SK-N-SH (cell line): ENCODE measurements around the gene STK39. TPM values are rescaled to one million over a fixed set of nuclear protein-coding genes. Genes with fewer than 3 reads are reported as not detected.

Source experiments
- CTCF ChIA-PET: fragments of 300-600, 350-600 bp; formaldehyde crosslinking; extraction: SDS; loops from one replicate; lab custom pipeline; 2021; lab: Yijun Ruan, JAX
- POLR2A ChIA-PET: fragments of 350-600 bp; sonication (Branson Sonifier 250); formaldehyde crosslinking; extraction: SDS; loops from one replicate; lab custom pipeline; 2020; ENCODE audit warnings: antibody characterized with exemption, inconsistent platforms; lab: Yijun Ruan, JAX
- DNase-seq: peaks from one replicate; pipeline ENCODE4 v3.0.0; 2012
- H2AFZ ChIP-seq: fragments of 200-600 bp; sonication (generic); 2 replicates; pipeline ENCODE4 v1.8.1; 2016; ENCODE audit warnings: antibody characterized with exemption, mild to moderate bottlenecking, low read depth
- H3F3A ChIP-seq: fragments of 200-600 bp; sonication (generic); replicated peaks from 2 replicates; pipeline ENCODE3; 2016; ENCODE audit warnings: antibody characterized with exemption, mild to moderate bottlenecking; ENCODE audit not compliant: insufficient read depth
- H3K27ac ChIP-seq, 2 experiments: fragments of 200-500 bp in 1 of 2; fragments of 200-600 bp in 1 of 2; sonication (Bioruptor generic) in 1 of 2; sonication (generic), shearing (Covaris generic) in 1 of 2; 2 replicates each; pipeline versions ENCODE4 v1.5.1 to v1.6.1; 2014 to 2016; ENCODE audit warnings: low read depth in 2 of 2, inconsistent platforms in 1 of 2, low read length in 1 of 2, mild to moderate bottlenecking in 1 of 2, mixed read lengths in 1 of 2
- H3K27me3 ChIP-seq: fragments of 200-600 bp; sonication (generic), shearing (Covaris generic); 2 replicates; pipeline ENCODE4 v1.6.1; 2016; ENCODE audit warnings: mixed run types; ENCODE audit not compliant: insufficient read depth
- H3K36me3 ChIP-seq, 2 experiments: fragments of 200-500 bp in 1 of 2; fragments of 200-600 bp in 1 of 2; sonication (Bioruptor generic) in 1 of 2; sonication (generic) in 1 of 2; replicated peaks in 1 of 2; 2 replicates each; pipeline versions ENCODE3 to v1.5.1; 2014 to 2016; ENCODE audit warnings: low read length in 1 of 2, mild to moderate bottlenecking in 1 of 2; ENCODE audit not compliant: insufficient read depth in 2 of 2, control insufficient read depth in 1 of 2
- H3K4me1 ChIP-seq, 2 experiments: fragments of 200-500 bp in 1 of 2; fragments of 200-600 bp in 1 of 2; sonication (Bioruptor generic) in 1 of 2; sonication (generic), shearing (Covaris generic) in 1 of 2; 2 replicates each; pipeline versions ENCODE4 v1.5.1 to v1.6.1; 2014 to 2016; ENCODE audit warnings: low read depth in 1 of 2, low read length in 1 of 2, mixed run types in 1 of 2; ENCODE audit not compliant: insufficient read depth in 2 of 2, control insufficient read depth in 1 of 2
- H3K4me2 ChIP-seq: fragments of 200-600 bp; sonication (generic), shearing (Covaris generic); 2 replicates; pipeline ENCODE4 v1.6.1; 2017; ENCODE audit warnings: mixed run types
- H3K4me3 ChIP-seq, 2 experiments: fragments of 200-500 bp in 1 of 2; fragments of 200-600 bp in 1 of 2; sonication (Bioruptor generic) in 1 of 2; sonication (generic), shearing (Covaris generic) in 1 of 2; 2 replicates each; pipeline versions ENCODE4 v1.5.1 to v1.8.1; 2014 to 2016; ENCODE audit warnings: low read depth in 2 of 2, inconsistent platforms in 1 of 2, low read length in 1 of 2, mild to moderate bottlenecking in 1 of 2, mixed read lengths in 1 of 2, moderate library complexity in 1 of 2
- H3K79me2 ChIP-seq: fragments of 200-600 bp; sonication (generic); 2 replicates; pipeline ENCODE4 v1.8.1; 2017; ENCODE audit warnings: mild to moderate bottlenecking; ENCODE audit not compliant: insufficient read depth
- H3K9ac ChIP-seq: fragments of 200-600 bp; sonication (generic); 2 replicates; pipeline ENCODE4 v1.6.1; 2017; ENCODE audit warnings: mixed run types
- H3K9me2 ChIP-seq: fragments of 200-600 bp; sonication (generic); 2 replicates; pipeline ENCODE4 v1.6.1; 2017; ENCODE audit warnings: mixed run types
- H3K9me3 ChIP-seq: fragments of 200-600 bp; sonication (generic); 2 replicates; pipeline ENCODE4 v1.6.1; 2017; ENCODE audit warnings: mixed run types, mild to moderate bottlenecking, moderate library complexity
- H4K20me1 ChIP-seq: fragments of 200-600 bp; sonication (generic); 2 replicates; pipeline ENCODE4 v1.6.1; 2017; ENCODE audit warnings: mild to moderate bottlenecking, mixed run types; ENCODE audit not compliant: insufficient read depth
- ELF1 ChIP-seq: IDR thresholded peaks from 2 replicates; pipeline ENCODE4 v1.4.0; 2012
- EP300 ChIP-seq, 2 experiments: IDR thresholded peaks; 2 replicates each; pipeline versions ENCODE4 v1.4.0 to v1.6.1; 2012; ENCODE audit warnings: borderline replicate concordance in 1 of 2, low read depth in 1 of 2, low read length in 1 of 2
- EZH2phosphoT487 ChIP-seq: fragments of 200-600 bp; sonication (generic); IDR thresholded peaks from 2 replicates; pipeline ENCODE4 v1.6.1; 2017; ENCODE audit warnings: low read depth, mixed run types, mild to moderate bottlenecking, antibody characterized with exemption, moderate library complexity, borderline replicate concordance
- FOSL2 ChIP-seq: IDR thresholded peaks from 2 replicates; pipeline ENCODE4 v1.4.0; 2012; ENCODE audit warnings: low read depth, mild to moderate bottlenecking, moderate library complexity, borderline replicate concordance
- GABPA ChIP-seq: IDR thresholded peaks from 2 replicates; pipeline ENCODE4 v1.4.0; 2012; ENCODE audit warnings: low read depth, mild to moderate bottlenecking
- JUND ChIP-seq: IDR thresholded peaks from 2 replicates; pipeline ENCODE4 v1.4.0; 2012
- NRF1 ChIP-seq: IDR thresholded peaks from 2 replicates; pipeline ENCODE4 v1.6.1; 2012; ENCODE audit warnings: low read depth, mild to moderate bottlenecking, low read length
- POLR2AphosphoS5 ChIP-seq: IDR thresholded peaks from 2 replicates; pipeline ENCODE4 v1.6.1; 2012; ENCODE audit warnings: low read depth, low read length
- RAD21 ChIP-seq: IDR thresholded peaks from 2 replicates; pipeline ENCODE4 v1.6.1; 2012; ENCODE audit warnings: mild to moderate bottlenecking, low read length
- RFX5 ChIP-seq: IDR thresholded peaks from 2 replicates; pipeline ENCODE4 v1.6.1; 2012; ENCODE audit warnings: mild to moderate bottlenecking, improper control_type of control experiment, low read length
- SIN3A ChIP-seq: IDR thresholded peaks from 2 replicates; pipeline ENCODE4 v1.6.1; 2012; ENCODE audit warnings: low read depth, mild to moderate bottlenecking, low read length, moderate library complexity, borderline replicate concordance
- TAF1 ChIP-seq: IDR thresholded peaks from 2 replicates; pipeline ENCODE4 v1.6.1; 2012; ENCODE audit warnings: low read depth, mild to moderate bottlenecking, low read length, moderate library complexity, borderline replicate concordance
- TCF12 ChIP-seq: IDR thresholded peaks from 2 replicates; pipeline ENCODE4 v1.4.0; 2012
- WGBS: methylation state at CpG from one replicate; pipeline ENCODE4 v1.1.6; 2017; ENCODE audit warnings: low lambda C conversion rate; 5-methylcytosine and 5-hydroxymethylcytosine counted together
- polyA plus RNA-seq, 3 experiments: library from polyadenylated mRNA; depleted of rRNA; stranded (reverse); fragments of >200 nt; gene quantifications; 2 replicates each; pipeline ENCODE4 v1.2.3, GENCODE V29; 2012
- TF ChIP-seq, protein P1 (sequence below): IDR thresholded peaks from 2 replicates; pipeline ENCODE4 v1.4.0; 2012; ENCODE audit warnings: low read depth, borderline replicate concordance
- TF ChIP-seq, protein P2 (sequence below): IDR thresholded peaks from 2 replicates; pipeline ENCODE4 v1.4.0; 2012; ENCODE audit warnings: low read depth
- TF ChIP-seq, protein P3 (sequence below): IDR thresholded peaks from 2 replicates; pipeline ENCODE4 v1.6.1; 2012; ENCODE audit warnings: mild to moderate bottlenecking, low read depth, low read length, moderate library complexity
- TF ChIP-seq, protein P4 (sequence below): IDR thresholded peaks from 2 replicates; pipeline ENCODE4 v1.4.0; 2012; ENCODE audit warnings: low read depth, borderline replicate concordance

Gene STK39
- polyA plus RNA-seq, 1 of the 3 experiments (the other 2 are of a cell fraction): 9.6 TPM

DNA sequence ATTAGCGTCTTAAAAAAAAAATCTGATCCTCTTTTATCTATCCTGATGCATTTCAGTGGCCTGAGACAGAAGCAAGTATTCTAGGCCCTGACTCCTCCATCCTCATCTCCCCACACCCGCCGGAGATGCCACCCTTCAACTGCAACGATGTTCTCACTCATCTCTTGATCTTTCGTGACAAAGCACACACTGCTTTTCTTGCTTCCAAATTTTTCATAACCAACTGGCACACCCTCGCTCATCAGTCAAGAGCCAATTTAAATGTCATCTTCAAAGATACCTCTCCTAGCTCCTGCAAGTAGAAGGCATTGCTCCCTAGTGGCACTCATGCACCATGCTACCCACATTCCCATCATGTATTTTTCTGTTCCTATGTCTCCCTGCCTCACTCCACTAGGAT lies 115.0 kb downstream of the STK39 start:
- H4K20me1 ChIP-seq: no peaks in the 10 kb centered on the region
- peaks cover 18 to 26% of the 10 kb centered on the region in 2 experiments for H3K36me3 ChIP-seq
- H3K79me2 ChIP-seq: peaks cover 3% of the 10 kb centered on the region
- H3F3A ChIP-seq: no peaks in the 10 kb centered on the region
- H3K27ac ChIP-seq: no peak overlapping the region
- no peak overlapping the region for H3K9ac ChIP-seq
- no peaks in the 10 kb centered on the region for H3K27me3 ChIP-seq
- DNase-seq: no peak
- H3K9me3 ChIP-seq: no peaks in the 10 kb centered on the region
- CTCF ChIA-PET: interaction anchor here (1.0 to 1.5 kb wide), 4 partner anchors 11 to 789 kb away, joined by 3 to 13 read pairs (median 4); no protein-coding TSS in a partner anchor
- H3K4me2 ChIP-seq: no peak overlapping the region
- H2AFZ ChIP-seq: no peak overlapping the region
- TF ChIP-seq, protein P1, sequence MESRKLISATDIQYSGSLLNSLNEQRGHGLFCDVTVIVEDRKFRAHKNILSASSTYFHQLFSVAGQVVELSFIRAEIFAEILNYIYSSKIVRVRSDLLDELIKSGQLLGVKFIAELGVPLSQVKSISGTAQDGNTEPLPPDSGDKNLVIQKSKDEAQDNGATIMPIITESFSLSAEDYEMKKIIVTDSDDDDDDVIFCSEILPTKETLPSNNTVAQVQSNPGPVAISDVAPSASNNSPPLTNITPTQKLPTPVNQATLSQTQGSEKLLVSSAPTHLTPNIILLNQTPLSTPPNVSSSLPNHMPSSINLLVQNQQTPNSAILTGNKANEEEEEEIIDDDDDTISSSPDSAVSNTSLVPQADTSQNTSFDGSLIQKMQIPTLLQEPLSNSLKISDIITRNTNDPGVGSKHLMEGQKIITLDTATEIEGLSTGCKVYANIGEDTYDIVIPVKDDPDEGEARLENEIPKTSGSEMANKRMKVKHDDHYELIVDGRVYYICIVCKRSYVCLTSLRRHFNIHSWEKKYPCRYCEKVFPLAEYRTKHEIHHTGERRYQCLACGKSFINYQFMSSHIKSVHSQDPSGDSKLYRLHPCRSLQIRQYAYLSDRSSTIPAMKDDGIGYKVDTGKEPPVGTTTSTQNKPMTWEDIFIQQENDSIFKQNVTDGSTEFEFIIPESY: no peak
- TF ChIP-seq, protein P2, sequence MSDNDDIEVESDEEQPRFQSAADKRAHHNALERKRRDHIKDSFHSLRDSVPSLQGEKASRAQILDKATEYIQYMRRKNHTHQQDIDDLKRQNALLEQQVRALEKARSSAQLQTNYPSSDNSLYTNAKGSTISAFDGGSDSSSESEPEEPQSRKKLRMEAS: no peak
- TF ChIP-seq JUND (no peak), FOSL2 (no peak), ELF1 (no peak)
- TF ChIP-seq, protein P3, sequence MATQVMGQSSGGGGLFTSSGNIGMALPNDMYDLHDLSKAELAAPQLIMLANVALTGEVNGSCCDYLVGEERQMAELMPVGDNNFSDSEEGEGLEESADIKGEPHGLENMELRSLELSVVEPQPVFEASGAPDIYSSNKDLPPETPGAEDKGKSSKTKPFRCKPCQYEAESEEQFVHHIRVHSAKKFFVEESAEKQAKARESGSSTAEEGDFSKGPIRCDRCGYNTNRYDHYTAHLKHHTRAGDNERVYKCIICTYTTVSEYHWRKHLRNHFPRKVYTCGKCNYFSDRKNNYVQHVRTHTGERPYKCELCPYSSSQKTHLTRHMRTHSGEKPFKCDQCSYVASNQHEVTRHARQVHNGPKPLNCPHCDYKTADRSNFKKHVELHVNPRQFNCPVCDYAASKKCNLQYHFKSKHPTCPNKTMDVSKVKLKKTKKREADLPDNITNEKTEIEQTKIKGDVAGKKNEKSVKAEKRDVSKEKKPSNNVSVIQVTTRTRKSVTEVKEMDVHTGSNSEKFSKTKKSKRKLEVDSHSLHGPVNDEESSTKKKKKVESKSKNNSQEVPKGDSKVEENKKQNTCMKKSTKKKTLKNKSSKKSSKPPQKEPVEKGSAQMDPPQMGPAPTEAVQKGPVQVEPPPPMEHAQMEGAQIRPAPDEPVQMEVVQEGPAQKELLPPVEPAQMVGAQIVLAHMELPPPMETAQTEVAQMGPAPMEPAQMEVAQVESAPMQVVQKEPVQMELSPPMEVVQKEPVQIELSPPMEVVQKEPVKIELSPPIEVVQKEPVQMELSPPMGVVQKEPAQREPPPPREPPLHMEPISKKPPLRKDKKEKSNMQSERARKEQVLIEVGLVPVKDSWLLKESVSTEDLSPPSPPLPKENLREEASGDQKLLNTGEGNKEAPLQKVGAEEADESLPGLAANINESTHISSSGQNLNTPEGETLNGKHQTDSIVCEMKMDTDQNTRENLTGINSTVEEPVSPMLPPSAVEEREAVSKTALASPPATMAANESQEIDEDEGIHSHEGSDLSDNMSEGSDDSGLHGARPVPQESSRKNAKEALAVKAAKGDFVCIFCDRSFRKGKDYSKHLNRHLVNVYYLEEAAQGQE: no peak
- WGBS: 91% methylated on average over 6 of the region's 6 CpGs
- H3K9me2 ChIP-seq: no peaks in the 10 kb centered on the region
- POLR2A ChIA-PET: no interaction called here
- H3K4me1 ChIP-seq: peaks cover 0 to 4% of the 10 kb centered on the region in 2 experiments; a peak in 3 of 4 replicates
- no peak overlapping the region for H3K4me3 ChIP-seq

DNA sequence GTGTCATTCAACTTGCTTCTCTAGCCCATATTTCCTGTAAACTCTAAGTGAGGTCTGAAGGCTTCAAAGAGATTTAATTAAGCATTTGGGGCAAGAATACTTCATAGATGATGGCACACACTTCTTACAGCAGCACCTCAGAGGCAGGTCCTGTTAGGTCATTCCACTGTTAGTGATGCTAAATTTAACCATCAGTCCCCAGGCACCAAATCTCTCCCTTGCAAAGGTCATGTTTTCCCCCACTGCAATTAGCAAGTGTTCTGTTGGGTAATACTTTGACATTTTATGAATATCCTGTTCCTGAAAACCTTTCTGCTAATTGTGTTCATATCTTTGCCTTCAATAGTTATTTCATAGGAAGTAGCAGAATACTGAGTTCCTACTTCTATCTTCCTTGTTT lies 117.0 kb downstream of the STK39 start:
- peaks cover 0 to 4% of the 10 kb centered on the region in 2 experiments; a peak in 2 of 4 replicates for H3K4me1 ChIP-seq
- no peaks in the 10 kb centered on the region for H3K27me3 ChIP-seq
- H2AFZ ChIP-seq: no peak overlapping the region
- H3F3A ChIP-seq: no peaks in the 10 kb centered on the region
- H3K9me2 ChIP-seq: no peaks in the 10 kb centered on the region
- no peak for DNase-seq
- ChIA-PET CTCF (no interaction called here), POLR2A (no interaction called here)
- H3K9me3 ChIP-seq: no peaks in the 10 kb centered on the region
- no peak overlapping the region for H3K4me3 ChIP-seq
- H3K4me2 ChIP-seq: no peak overlapping the region
- peaks cover 3% of the 10 kb centered on the region for H3K79me2 ChIP-seq
- H3K9ac ChIP-seq: no peak overlapping the region
- H4K20me1 ChIP-seq: no peaks in the 10 kb centered on the region
- H3K36me3 ChIP-seq: peaks cover 24 to 27% of the 10 kb centered on the region in 2 experiments
- no peak overlapping the region for H3K27ac ChIP-seq
- TF ChIP-seq, protein P3: no peak
- TF ChIP-seq TAF1 (no peak), NRF1 (no peak), JUND (no peak), POLR2AphosphoS5 (no peak), TCF12 (no peak), RFX5 (no peak), EZH2phosphoT487 (no peak), GABPA (no peak), SIN3A (no peak), RAD21 (no peak), ELF1 (no peak), EP300 (IDR thresholded peaks at IDR 0.05; ENCODE audit: borderline replicate concordance in 1 of 2, low read depth in 1 of 2, low read length in 1 of 2) (no peak)
- TF ChIP-seq, protein P2: no peak
- TF ChIP-seq, protein P4, sequence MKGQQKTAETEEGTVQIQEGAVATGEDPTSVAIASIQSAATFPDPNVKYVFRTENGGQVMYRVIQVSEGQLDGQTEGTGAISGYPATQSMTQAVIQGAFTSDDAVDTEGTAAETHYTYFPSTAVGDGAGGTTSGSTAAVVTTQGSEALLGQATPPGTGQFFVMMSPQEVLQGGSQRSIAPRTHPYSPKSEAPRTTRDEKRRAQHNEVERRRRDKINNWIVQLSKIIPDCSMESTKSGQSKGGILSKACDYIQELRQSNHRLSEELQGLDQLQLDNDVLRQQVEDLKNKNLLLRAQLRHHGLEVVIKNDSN: no peak
